Hepatocyte (in vitro differentiated cells): ENCODE measurements around the gene RAI1. TPM values are rescaled to one million over a fixed set of nuclear protein-coding genes. Genes with fewer than 3 reads are reported as not detected.

Experiments used
- DNase-seq: peaks from one replicate; pipeline ENCODE4 v3.0.0-alpha.2; 2016; ENCODE audit warnings: low spot score
- H2AFZ ChIP-seq: fragments of 200-600 bp; sonication (generic); 2 replicates; pipeline ENCODE4 v1.6.0; 2016; ENCODE audit warnings: antibody characterized with exemption, mild to moderate bottlenecking
- H3K27ac ChIP-seq: fragments of 200-600 bp; sonication (generic); 2 replicates; pipeline ENCODE4 v1.5.1; 2016; ENCODE audit warnings: mild to moderate bottlenecking
- H3K27me3 ChIP-seq: fragments of 200-600 bp; sonication (generic); 2 replicates; pipeline ENCODE4 v1.6.1; 2016
- H3K36me3 ChIP-seq: fragments of 200-600 bp; sonication (generic); replicated peaks from 2 replicates; pipeline ENCODE4 v1.5.1; 2016; ENCODE audit warnings: low read depth; ENCODE audit not compliant: insufficient read depth
- H3K4me1 ChIP-seq: fragments of 200-600 bp; sonication (generic); 2 replicates; pipeline ENCODE4 v1.5.1; 2016; ENCODE audit warnings: mild to moderate bottlenecking, moderate library complexity; ENCODE audit not compliant: insufficient read depth
- H3K4me2 ChIP-seq: fragments of 200-600 bp; sonication (generic); 2 replicates; pipeline ENCODE4 v1.6.0; 2016
- H3K4me3 ChIP-seq: fragments of 200-600 bp; sonication (generic); 2 replicates; pipeline ENCODE4 v1.5.1; 2016; ENCODE audit warnings: mild to moderate bottlenecking
- H3K79me2 ChIP-seq: fragments of 200-600 bp; sonication (generic); 2 replicates; pipeline ENCODE4 v1.6.0; 2017; ENCODE audit warnings: mild to moderate bottlenecking
- H3K9me2 ChIP-seq: fragments of 200-600 bp; sonication (generic); replicated peaks from 2 replicates; pipeline ENCODE4 v1.6.0; 2017; ENCODE audit warnings: mild to moderate bottlenecking; ENCODE audit not compliant: insufficient read depth
- H3K9me3 ChIP-seq: fragments of 200-600 bp; sonication (generic); 2 replicates; pipeline ENCODE4 v1.5.1; 2016; ENCODE audit warnings: low read depth, mild to moderate bottlenecking
- H4K20me1 ChIP-seq: fragments of 200-600 bp; sonication (generic); 2 replicates; pipeline ENCODE4 v1.6.0; 2016; ENCODE audit warnings: mild to moderate bottlenecking; ENCODE audit not compliant: insufficient read depth, poor library complexity, severe bottlenecking
- CTCF ChIP-seq: fragments of 200-600 bp; sonication (generic); IDR thresholded peaks from 2 replicates; pipeline ENCODE4 v1.5.1; 2016; ENCODE audit warnings: antibody characterized with exemption, mild to moderate bottlenecking; ENCODE audit not compliant: poor library complexity
- EZH2 ChIP-seq: fragments of 200-600 bp; sonication (generic); IDR thresholded peaks from 2 replicates; pipeline ENCODE4 v1.6.1; 2016; ENCODE audit warnings: antibody characterized with exemption, mild to moderate bottlenecking, borderline replicate concordance
- EZH2phosphoT487 ChIP-seq: fragments of 200-600 bp; sonication (generic); IDR thresholded peaks from one replicate; pipeline ENCODE4 v1.6.1; 2018; ENCODE audit warnings: antibody characterized with exemption, mild to moderate bottlenecking, low read depth, moderate library complexity; ENCODE audit not compliant: unreplicated experiment, severe bottlenecking
- WGBS: methylation state at CpG from one replicate; pipeline ENCODE4 v1.1.6; 2016; ENCODE audit warnings: low lambda C conversion rate; ENCODE audit errors: missing lambda C conversion rate; 5-methylcytosine and 5-hydroxymethylcytosine counted together
- polyA plus RNA-seq: library from polyadenylated mRNA; unstranded; fragments of >200 nt; fragmentation: Nextera tagmentation; extraction: Ambion mirVana; gene quantifications from 2 replicates; pipeline ENCODE4 v1.2.1, GENCODE V29; 2016
- total RNA-seq: library from RNA; depleted of rRNA; stranded (reverse); fragments of >200 nt; gene quantifications from 2 replicates; pipeline ENCODE4 v1.2.3, GENCODE V29; 2014

The RAI1 gene
- total and polyA plus RNA-seq, 2 experiments from 2014 or later = 20.2 to 23.8 TPM

- 24% methylated on average over 15 of the region's 16 CpGs for WGBS
- TF ChIP-seq CTCF (no peak), EZH2 (no peak), EZH2phosphoT487 (no peak)
- Histone ChIP-seq H3K79me2 (peaks cover 90% of the 10 kb centered on the region), H3K4me2 (peak overlapping the region; percentile 48), H3K27me3 (no peaks in the 10 kb centered on the region), H3K9me2 (no peaks in the 10 kb centered on the region), H3K36me3 (no peaks in the 10 kb centered on the region), H4K20me1 (peaks cover 13% of the 10 kb centered on the region), H3K4me1 (peaks cover 71% of the 10 kb centered on the region), H2AFZ (no peak overlapping the region), H3K4me3 (no peak overlapping the region), H3K9me3 (no peaks in the 10 kb centered on the region), H3K27ac (peak overlapping the region; percentile 97)
- DNase-seq = peak; percentile 95
Observed at GRCh38 chr17:17710728-17711541, 29.7 kb downstream of the RAI1 start.

- TF ChIP-seq CTCF (no peak), EZH2phosphoT487 (no peak), EZH2 (no peak)
- peaks cover 90% of the 10 kb centered on the region for H3K79me2 ChIP-seq
- 31% methylated on average over 12 of the region's 12 CpGs for WGBS
- H3K27me3 ChIP-seq = no peaks in the 10 kb centered on the region
- H3K4me3 ChIP-seq = no peak overlapping the region
- peak overlapping the region; percentile 48 for H3K4me2 ChIP-seq
- peaks cover 21% of the 10 kb centered on the region for H4K20me1 ChIP-seq
- peak overlapping the region; percentile 97 for H3K27ac ChIP-seq
- H3K9me3 ChIP-seq = no peaks in the 10 kb centered on the region
- H2AFZ ChIP-seq = no peak overlapping the region
- DNase-seq = peak; percentile 81
- H3K9me2 ChIP-seq = no peaks in the 10 kb centered on the region
- H3K4me1 ChIP-seq = peaks cover 66% of the 10 kb centered on the region
- no peaks in the 10 kb centered on the region for H3K36me3 ChIP-seq
Observed at GRCh38 chr17:17711641-17712162, 30.4 kb downstream of the RAI1 start.

- peak overlapping the region; percentile 97 for H3K27ac ChIP-seq
- no peaks in the 10 kb centered on the region for H3K9me3 ChIP-seq
- peak; percentile 63 for DNase-seq
- H3K36me3 ChIP-seq = no peaks in the 10 kb centered on the region
- peaks cover 90% of the 10 kb centered on the region for H3K79me2 ChIP-seq
- no peaks in the 10 kb centered on the region for H3K9me2 ChIP-seq
- peaks cover 27% of the 10 kb centered on the region for H4K20me1 ChIP-seq
- H3K4me1 ChIP-seq = peaks cover 64% of the 10 kb centered on the region
- no peaks in the 10 kb centered on the region for H3K27me3 ChIP-seq
- no peak for TF ChIP-seq CTCF
- TF ChIP-seq EZH2 = no peak
- H3K4me2 ChIP-seq = peak overlapping the region; percentile 48
- 84% methylated on average over 5 of the region's 5 CpGs for WGBS
- H2AFZ ChIP-seq = no peak overlapping the region
- H3K4me3 ChIP-seq = no peak overlapping the region
Observed at GRCh38 chr17:17712268-17712924, 31.1 kb downstream of the RAI1 start.
